Panc1 (cell line): ENCODE data around the gene CNOT1.

Experiments used
- POLR2AphosphoS5 ChIP-seq: IDR thresholded peaks from 2 replicates; pipeline ENCODE4 v1.6.1; 2012; ENCODE audit warnings: mild to moderate bottlenecking, low read depth, low read length, moderate library complexity
- SIN3A ChIP-seq: IDR thresholded peaks from 2 replicates; pipeline ENCODE4 v1.6.1; 2012; ENCODE audit warnings: low read depth, mild to moderate bottlenecking, low read length, moderate library complexity, borderline replicate concordance; ENCODE audit not compliant: insufficient read depth
- TF ChIP-seq, protein P1 (sequence below): fragments of 450-650 bp; IDR thresholded peaks from 2 replicates; pipeline ENCODE4 v1.5.1; 2017; ENCODE audit warnings: mild to moderate bottlenecking
- TF ChIP-seq, protein P2 (sequence below), 2 experiments: IDR thresholded peaks; 2 replicates each; pipeline ENCODE4 v1.6.1; 2011 to 2012; ENCODE audit warnings: low read depth in 2 of 2, control low read depth in 1 of 2, low read length in 1 of 2, mild to moderate bottlenecking in 1 of 2, moderate library complexity in 1 of 2; ENCODE audit not compliant: insufficient read depth in 1 of 2

DNA sequence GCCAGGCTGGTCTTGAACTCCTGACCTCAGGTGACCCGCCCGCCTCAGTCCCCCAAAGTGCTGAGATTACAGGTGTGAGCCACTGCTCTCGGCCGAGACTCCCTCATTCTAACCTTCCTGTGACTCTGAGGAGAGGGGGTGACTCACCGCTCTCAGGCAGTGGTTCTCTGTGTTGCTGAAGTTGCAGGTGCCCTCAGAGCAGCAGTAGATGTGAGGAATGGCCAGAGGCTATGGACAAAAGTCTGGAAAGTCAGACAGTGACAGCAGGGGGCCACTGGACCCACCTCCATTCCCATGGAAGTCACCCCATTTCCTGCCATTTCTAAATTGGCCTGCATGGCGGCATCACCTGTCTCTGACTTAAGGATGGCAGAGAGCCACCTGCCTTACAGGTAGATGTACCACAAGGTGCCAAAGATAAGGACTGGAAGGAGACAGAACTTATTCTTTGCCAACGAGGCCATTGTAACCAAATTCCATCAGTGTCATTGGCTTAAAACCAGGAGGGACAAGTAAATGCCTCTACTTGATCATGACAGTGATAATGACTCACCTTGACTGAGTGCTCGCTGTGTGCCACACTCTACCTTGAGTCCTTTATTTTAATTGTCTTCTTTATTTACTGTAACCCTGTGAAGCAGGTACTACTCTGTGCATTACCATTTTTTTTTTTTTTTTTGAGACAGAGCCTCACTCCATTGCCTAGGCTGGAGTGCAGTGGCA, 15.3 kb upstream of the CNOT1 start:
- no peak for TF ChIP-seq POLR2AphosphoS5
- TF ChIP-seq, protein P1, sequence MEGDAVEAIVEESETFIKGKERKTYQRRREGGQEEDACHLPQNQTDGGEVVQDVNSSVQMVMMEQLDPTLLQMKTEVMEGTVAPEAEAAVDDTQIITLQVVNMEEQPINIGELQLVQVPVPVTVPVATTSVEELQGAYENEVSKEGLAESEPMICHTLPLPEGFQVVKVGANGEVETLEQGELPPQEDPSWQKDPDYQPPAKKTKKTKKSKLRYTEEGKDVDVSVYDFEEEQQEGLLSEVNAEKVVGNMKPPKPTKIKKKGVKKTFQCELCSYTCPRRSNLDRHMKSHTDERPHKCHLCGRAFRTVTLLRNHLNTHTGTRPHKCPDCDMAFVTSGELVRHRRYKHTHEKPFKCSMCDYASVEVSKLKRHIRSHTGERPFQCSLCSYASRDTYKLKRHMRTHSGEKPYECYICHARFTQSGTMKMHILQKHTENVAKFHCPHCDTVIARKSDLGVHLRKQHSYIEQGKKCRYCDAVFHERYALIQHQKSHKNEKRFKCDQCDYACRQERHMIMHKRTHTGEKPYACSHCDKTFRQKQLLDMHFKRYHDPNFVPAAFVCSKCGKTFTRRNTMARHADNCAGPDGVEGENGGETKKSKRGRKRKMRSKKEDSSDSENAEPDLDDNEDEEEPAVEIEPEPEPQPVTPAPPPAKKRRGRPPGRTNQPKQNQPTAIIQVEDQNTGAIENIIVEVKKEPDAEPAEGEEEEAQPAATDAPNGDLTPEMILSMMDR = no peak
- TF ChIP-seq SIN3A = no peak
- TF ChIP-seq, protein P2, sequence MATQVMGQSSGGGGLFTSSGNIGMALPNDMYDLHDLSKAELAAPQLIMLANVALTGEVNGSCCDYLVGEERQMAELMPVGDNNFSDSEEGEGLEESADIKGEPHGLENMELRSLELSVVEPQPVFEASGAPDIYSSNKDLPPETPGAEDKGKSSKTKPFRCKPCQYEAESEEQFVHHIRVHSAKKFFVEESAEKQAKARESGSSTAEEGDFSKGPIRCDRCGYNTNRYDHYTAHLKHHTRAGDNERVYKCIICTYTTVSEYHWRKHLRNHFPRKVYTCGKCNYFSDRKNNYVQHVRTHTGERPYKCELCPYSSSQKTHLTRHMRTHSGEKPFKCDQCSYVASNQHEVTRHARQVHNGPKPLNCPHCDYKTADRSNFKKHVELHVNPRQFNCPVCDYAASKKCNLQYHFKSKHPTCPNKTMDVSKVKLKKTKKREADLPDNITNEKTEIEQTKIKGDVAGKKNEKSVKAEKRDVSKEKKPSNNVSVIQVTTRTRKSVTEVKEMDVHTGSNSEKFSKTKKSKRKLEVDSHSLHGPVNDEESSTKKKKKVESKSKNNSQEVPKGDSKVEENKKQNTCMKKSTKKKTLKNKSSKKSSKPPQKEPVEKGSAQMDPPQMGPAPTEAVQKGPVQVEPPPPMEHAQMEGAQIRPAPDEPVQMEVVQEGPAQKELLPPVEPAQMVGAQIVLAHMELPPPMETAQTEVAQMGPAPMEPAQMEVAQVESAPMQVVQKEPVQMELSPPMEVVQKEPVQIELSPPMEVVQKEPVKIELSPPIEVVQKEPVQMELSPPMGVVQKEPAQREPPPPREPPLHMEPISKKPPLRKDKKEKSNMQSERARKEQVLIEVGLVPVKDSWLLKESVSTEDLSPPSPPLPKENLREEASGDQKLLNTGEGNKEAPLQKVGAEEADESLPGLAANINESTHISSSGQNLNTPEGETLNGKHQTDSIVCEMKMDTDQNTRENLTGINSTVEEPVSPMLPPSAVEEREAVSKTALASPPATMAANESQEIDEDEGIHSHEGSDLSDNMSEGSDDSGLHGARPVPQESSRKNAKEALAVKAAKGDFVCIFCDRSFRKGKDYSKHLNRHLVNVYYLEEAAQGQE (IDR thresholded peaks at IDR 0.05; ENCODE audit: insufficient read depth in 1 of 2, low read depth in 2 of 2, low read length in 1 of 2) = no peak
